HepG2 (cell line): Measurements from ENCODE around the gene MEAF6. TPM values are rescaled to one million over a fixed set of nuclear protein-coding genes. Genes with fewer than 3 reads are reported as not detected.

Experiments
- ATAC-seq: fragments of 200-7000 bp; cut with Tn5 transposase; 3 replicates; pipeline ENCODE4 v1.9.1; 2020; ENCODE audit warnings: mild to moderate bottlenecking, moderate library complexity
- BruUV-seq: library from RNA; stranded (reverse); fragments of 400-500 nt; replicated peaks from 2 replicates; lab custom pipeline; 2021; lab: Mats Ljungman, UMichigan
- CTCF ChIA-PET: fragments of 300-600 bp; formaldehyde crosslinking; extraction: SDS; loops from one replicate; lab custom pipeline; 2021; ENCODE audit warnings: low total read pairs, inconsistent platforms, low intra/inter-chr PET ratio; lab: Yijun Ruan, JAX
- POLR2A ChIA-PET: fragments of 350-600 bp; sonication (Branson Sonifier 250); formaldehyde crosslinking; loops from one replicate; lab custom pipeline; 2020; ENCODE audit warnings: antibody characterized with exemption, inconsistent platforms; lab: Yijun Ruan, JAX
- DNase-seq: peaks from one replicate; pipeline ENCODE4 v3.0.0-alpha.2; 2015; ENCODE audit warnings: low spot score
- FAIRE-seq: peaks from 3 replicates; lab custom pipeline; 2011; peaks lifted over from hg19 to GRCh38; lab: Jason Lieb, UNC
- H2AFZ ChIP-seq: one replicate; pipeline ENCODE4 v1.6.1; 2011; ENCODE audit warnings: low read length, inconsistent platforms
- H3K27ac ChIP-seq: fragments of 300-600 bp; 3 replicates; pipeline ENCODE4 v1.8.0; 2011; ENCODE audit warnings: mixed run types, mild to moderate bottlenecking, mixed read lengths, low read length, inconsistent platforms; ENCODE audit not compliant: insufficient read depth; ENCODE audit errors: extremely low read length
- H3K27me3 ChIP-seq, 2 experiments: fragments of 200-600 bp in 1 of 2; 2 replicates in 1 of 2; 3 replicates in 1 of 2; pipeline versions ENCODE4 v1.6.0 to v1.8.0; 2011; ENCODE audit warnings: low read length in 2 of 2, mild to moderate bottlenecking in 2 of 2, moderate library complexity in 2 of 2, inconsistent platforms in 1 of 2; ENCODE audit not compliant: insufficient read depth in 2 of 2, control insufficient read depth in 1 of 2
- H3K36me3 ChIP-seq, 2 experiments: fragments of 200-600 bp in 1 of 2; replicated peaks in 1 of 2; 2 replicates in 1 of 2; 3 replicates in 1 of 2; pipeline versions ENCODE4 v1.5.1 to v1.8.0; 2011; ENCODE audit warnings: low read length in 2 of 2, inconsistent platforms in 1 of 2; ENCODE audit not compliant: insufficient read depth in 2 of 2, control insufficient read depth in 1 of 2
- H3K4me1 ChIP-seq: 2 replicates; pipeline ENCODE4 v1.5.1; 2012; ENCODE audit warnings: low read length, inconsistent platforms; ENCODE audit not compliant: insufficient read depth
- H3K4me2 ChIP-seq: 2 replicates; pipeline ENCODE4 v1.6.0; 2011; ENCODE audit warnings: low read depth, low read length, inconsistent platforms
- H3K4me3 ChIP-seq, 3 experiments: fragments of 200-600 bp in 1 of 3; sonication (generic), shearing (Covaris generic) in 1 of 3; replicated peaks in 1 of 3; 2 replicates each; pipeline ENCODE4 v1.5.1; 2011 to 2016; ENCODE audit warnings: low read length in 3 of 3, inconsistent platforms in 2 of 3, low read depth in 2 of 3, mild to moderate bottlenecking in 2 of 3, control low read depth in 1 of 3, mixed read lengths in 1 of 3; ENCODE audit not compliant: insufficient read depth in 1 of 3
- H3K79me2 ChIP-seq: one replicate; pipeline ENCODE4 v1.6.1; 2011; ENCODE audit warnings: low read length, inconsistent platforms; ENCODE audit not compliant: insufficient read depth
- H3K9ac ChIP-seq: 2 replicates; pipeline ENCODE4 v1.6.0; 2011; ENCODE audit warnings: mild to moderate bottlenecking, low read depth, low read length, inconsistent platforms; ENCODE audit not compliant: insufficient read depth
- H3K9me3 ChIP-seq: 2 replicates; pipeline ENCODE4 v1.5.1; 2012; ENCODE audit warnings: mild to moderate bottlenecking, low read length
- H4K20me1 ChIP-seq: 2 replicates; pipeline ENCODE4 v1.6.0; 2011; ENCODE audit warnings: inconsistent platforms, mild to moderate bottlenecking, low read length, moderate library complexity; ENCODE audit not compliant: insufficient read depth
- HNRNPUL1 ChIP-seq: fragments of 200-400 bp; formaldehyde crosslinking; IDR thresholded peaks from 2 replicates; pipeline ENCODE4 v1.6.1; 2017; ENCODE audit warnings: low read depth, mild to moderate bottlenecking, low read length, moderate library complexity
- IKZF1 ChIP-seq: fragments of 450-650 bp; IDR thresholded peaks from 2 replicates; pipeline ENCODE4 v1.7.1; 2016
- NRL ChIP-seq: sonication (generic); formaldehyde crosslinking; IDR thresholded peaks from 2 replicates; pipeline ENCODE4 v1.5.0; 2020; ENCODE audit warnings: missing genetic modification reagents, mild to moderate bottlenecking, moderate library complexity, borderline replicate concordance
- PCBP2 ChIP-seq: fragments of 200-400 bp; formaldehyde crosslinking; optimal IDR thresholded peaks from 2 replicates; pipeline ENCODE3; 2018; ENCODE audit warnings: low read length, low read depth; ENCODE audit not compliant: poor library complexity, severe bottlenecking
- SRSF4 ChIP-seq: fragments of 200-400 bp; formaldehyde crosslinking; IDR thresholded peaks from one replicate; pipeline ENCODE4 v1.6.1; 2018; ENCODE audit warnings: mild to moderate bottlenecking, low read depth, low read length, moderate library complexity; ENCODE audit not compliant: poor library complexity, severe bottlenecking
- ZFP1 ChIP-seq: IDR thresholded peaks from 2 replicates; pipeline ENCODE4 v1.6.1; 2016
- ZNF652 ChIP-seq: IDR thresholded peaks from 2 replicates; pipeline ENCODE4 v1.6.1; 2016; ENCODE audit warnings: low read depth, borderline replicate concordance
- ZNF788 ChIP-seq: sonication (generic); formaldehyde crosslinking; IDR thresholded peaks from 2 replicates; pipeline ENCODE4 v1.5.0; 2020; ENCODE audit warnings: mild to moderate bottlenecking, missing genetic modification reagents, borderline replicate concordance
- ZNF790 ChIP-seq: sonication (generic); formaldehyde crosslinking; IDR thresholded peaks from 2 replicates; pipeline ENCODE4 v1.8.0; 2022; ENCODE audit warnings: missing genetic modification reagents, mild to moderate bottlenecking, borderline replicate concordance
- WGBS: methylation state at CpG from one replicate; pipeline ENCODE4 v1.1.6; 2017; ENCODE audit warnings: low lambda C conversion rate; 5-methylcytosine and 5-hydroxymethylcytosine counted together
- in situ Hi-C: cut with HindIII; loops from 2 replicates; pipeline ENCODE4 v1.10.0; 2017; ENCODE audit warnings: low pct_unique_long_range_greater_than_20kb; ENCODE audit not compliant: extremely low pct_ligation_motif_present
- intact Hi-C: fragments of 100-400 bp; cut with micrococcal nuclease; formaldehyde crosslinking; loops from one replicate; pipeline ENCODE4 v1.10.0; 2022; ENCODE audit not compliant: unreplicated experiment
- polyA plus RNA-seq, 8 experiments: library from polyadenylated mRNA; depleted of rRNA in 3 of 8; stranded (reverse) in 7 of 8; unstranded in 1 of 8; fragments of >200 nt; fragmentation: Illumina TruSeq in 4 of 8; extraction: Trizol in 4 of 8; gene quantifications; 2 replicates each; pipeline versions ENCODE4 v1.2.1 to v1.2.3, GENCODE V29; 2011 to 2016; ENCODE audit warnings: low read depth in 4 of 8, missing spikeins in 1 of 8, mixed read lengths in 1 of 8; ENCODE audit not compliant: insufficient read depth in 1 of 8
- total RNA-seq, 5 experiments: library from RNA; depleted of rRNA; stranded (reverse); fragments of >200 nt; fragmentation: Illumina TruSeq; extraction: Trizol; gene quantifications; 2 replicates each; pipeline ENCODE4 v1.2.3, GENCODE V29; 2016; ENCODE audit warnings: low read depth in 1 of 5
- TF ChIP-seq, protein P1 (sequence below): sonication (generic); formaldehyde crosslinking; IDR thresholded peaks from 2 replicates; pipeline ENCODE4 v1.4.0; 2020; ENCODE audit warnings: missing genetic modification reagents
- TF ChIP-seq, protein P2 (sequence below): sonication (generic); formaldehyde crosslinking; IDR thresholded peaks from 2 replicates; pipeline ENCODE4 v1.5.0; 2020; ENCODE audit warnings: missing genetic modification reagents, mild to moderate bottlenecking, borderline replicate concordance
- TF ChIP-seq, protein P3 (sequence below): sonication (generic); formaldehyde crosslinking; IDR thresholded peaks from 2 replicates; pipeline ENCODE4 v1.9.0; 2021; ENCODE audit warnings: missing genetic modification reagents, borderline replicate concordance

MEAF6 gene
- total and polyA plus RNA-seq, 2 of the 13 experiments (the other 11 are each of a cell fraction or from before 2014, with no cell fraction given), result 29.5 to 45.6 TPM

DNA sequence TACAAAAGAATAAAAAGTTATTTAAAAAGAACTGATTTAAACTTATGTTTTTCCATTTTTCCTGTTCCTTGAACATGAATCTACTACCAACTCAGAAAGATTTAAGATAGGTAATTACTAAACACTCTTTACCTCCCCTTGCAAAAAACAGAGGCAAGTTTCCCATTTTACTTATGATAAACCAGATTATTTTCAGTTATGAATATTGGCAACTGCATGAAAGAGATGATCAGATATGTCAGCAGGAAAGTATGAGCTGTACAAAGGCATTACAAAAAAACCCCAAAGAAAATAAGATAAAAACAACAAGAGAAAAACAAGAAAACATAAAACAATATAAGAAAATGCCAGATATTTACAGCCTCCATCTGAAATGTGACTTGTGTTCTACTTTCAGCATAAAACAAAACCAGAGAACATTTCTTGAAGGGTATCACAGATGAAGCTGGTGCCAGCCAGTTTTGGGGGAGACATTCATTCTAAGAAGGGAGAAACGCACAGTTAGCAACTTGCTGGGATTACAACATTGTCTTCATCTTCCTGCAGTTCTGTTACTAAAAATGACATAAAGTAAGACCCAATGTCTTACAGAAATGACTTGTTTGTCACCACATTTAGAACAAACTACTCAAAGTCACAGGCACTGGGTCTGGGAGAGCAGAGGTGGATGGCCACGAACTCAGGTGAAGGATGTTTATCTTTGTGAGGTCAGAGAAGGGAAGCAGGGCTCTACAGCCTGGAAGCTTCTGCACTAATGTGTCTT, 21.0 kb downstream of the MEAF6 start:
- peaks cover 12% of the 10 kb centered on the region for H3K4me1 ChIP-seq
- H3K4me3 ChIP-seq, result no peak overlapping the region
- POLR2A ChIA-PET, result no interaction called here
- CTCF ChIA-PET, result no interaction called here
- TF ChIP-seq, protein P1, sequence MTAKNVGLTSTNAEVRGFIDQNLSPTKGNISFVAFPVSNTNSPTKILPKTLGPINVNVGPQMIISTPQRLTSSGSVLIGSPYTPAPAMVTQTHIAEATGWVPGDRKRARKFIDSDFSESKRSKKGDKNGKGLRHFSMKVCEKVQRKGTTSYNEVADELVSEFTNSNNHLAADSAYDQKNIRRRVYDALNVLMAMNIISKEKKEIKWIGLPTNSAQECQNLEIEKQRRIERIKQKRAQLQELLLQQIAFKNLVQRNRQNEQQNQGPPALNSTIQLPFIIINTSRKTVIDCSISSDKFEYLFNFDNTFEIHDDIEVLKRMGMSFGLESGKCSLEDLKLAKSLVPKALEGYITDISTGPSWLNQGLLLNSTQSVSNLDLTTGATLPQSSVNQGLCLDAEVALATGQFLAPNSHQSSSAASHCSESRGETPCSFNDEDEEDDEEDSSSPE, result no peak
- TF ChIP-seq HNRNPUL1 (no peak), IKZF1 (no peak), PCBP2 (no peak), ZNF788 (CRISPR knock-in tag) (no peak), NRL (no peak), ZNF790 (CRISPR knock-in tag) (no peak), ZFP1 (CRISPR knock-in tag) (no peak), SRSF4 (no peak), ZNF652 (CRISPR knock-in tag) (no peak)
- TF ChIP-seq, protein P2, sequence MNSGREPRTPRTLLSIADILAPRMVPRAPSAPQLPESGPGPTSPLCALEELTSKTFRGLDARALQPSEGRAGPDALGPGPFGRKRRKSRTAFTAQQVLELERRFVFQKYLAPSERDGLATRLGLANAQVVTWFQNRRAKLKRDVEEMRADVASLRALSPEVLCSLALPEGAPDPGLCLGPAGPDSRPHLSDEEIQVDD (CRISPR knock-in tag), result no peak
- TF ChIP-seq, protein P3, sequence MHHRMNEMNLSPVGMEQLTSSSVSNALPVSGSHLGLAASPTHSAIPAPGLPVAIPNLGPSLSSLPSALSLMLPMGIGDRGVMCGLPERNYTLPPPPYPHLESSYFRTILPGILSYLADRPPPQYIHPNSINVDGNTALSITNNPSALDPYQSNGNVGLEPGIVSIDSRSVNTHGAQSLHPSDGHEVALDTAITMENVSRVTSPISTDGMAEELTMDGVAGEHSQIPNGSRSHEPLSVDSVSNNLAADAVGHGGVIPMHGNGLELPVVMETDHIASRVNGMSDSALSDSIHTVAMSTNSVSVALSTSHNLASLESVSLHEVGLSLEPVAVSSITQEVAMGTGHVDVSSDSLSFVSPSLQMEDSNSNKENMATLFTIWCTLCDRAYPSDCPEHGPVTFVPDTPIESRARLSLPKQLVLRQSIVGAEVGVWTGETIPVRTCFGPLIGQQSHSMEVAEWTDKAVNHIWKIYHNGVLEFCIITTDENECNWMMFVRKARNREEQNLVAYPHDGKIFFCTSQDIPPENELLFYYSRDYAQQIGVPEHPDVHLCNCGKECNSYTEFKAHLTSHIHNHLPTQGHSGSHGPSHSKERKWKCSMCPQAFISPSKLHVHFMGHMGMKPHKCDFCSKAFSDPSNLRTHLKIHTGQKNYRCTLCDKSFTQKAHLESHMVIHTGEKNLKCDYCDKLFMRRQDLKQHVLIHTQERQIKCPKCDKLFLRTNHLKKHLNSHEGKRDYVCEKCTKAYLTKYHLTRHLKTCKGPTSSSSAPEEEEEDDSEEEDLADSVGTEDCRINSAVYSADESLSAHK (CRISPR knock-in tag), result no peak
- peaks cover 10 to 44% of the 10 kb centered on the region in 2 experiments for H3K36me3 ChIP-seq
- intact Hi-C loops, result no loop called here
- BruUV-seq, result no TSS peak
- H3K27me3 ChIP-seq, result no peaks in the 10 kb centered on the region
- FAIRE-seq (no peak), ATAC-seq (no peak), DNase-seq (no peak)
- no peak overlapping the region for H3K9ac ChIP-seq
- 90% methylated on average over 2 of the region's 2 CpGs for WGBS
- H2AFZ ChIP-seq, result no peak overlapping the region
- no peak overlapping the region for H3K4me2 ChIP-seq
- in situ Hi-C loops, result no loop called here
- no peak overlapping the region for H3K27ac ChIP-seq
- no peaks in the 10 kb centered on the region for H3K79me2 ChIP-seq
- no peaks in the 10 kb centered on the region for H4K20me1 ChIP-seq
- H3K9me3 ChIP-seq, result no peaks in the 10 kb centered on the region
